Measurements from ENCODE around the gene NIFK. TPM values are rescaled to one million over a fixed set of nuclear protein-coding genes. Genes with fewer than 3 reads are reported as not detected.
"Not testable (repeated sequence)": the region's sequence is repeated elsewhere in the genome, so short reads cannot be mapped to it uniquely, and the experiment has no call there.

The NIFK gene
- total RNA-seq, 4 donors from 2014 or later: 33.1 to 97.6 (median 50.1) TPM

DNA sequence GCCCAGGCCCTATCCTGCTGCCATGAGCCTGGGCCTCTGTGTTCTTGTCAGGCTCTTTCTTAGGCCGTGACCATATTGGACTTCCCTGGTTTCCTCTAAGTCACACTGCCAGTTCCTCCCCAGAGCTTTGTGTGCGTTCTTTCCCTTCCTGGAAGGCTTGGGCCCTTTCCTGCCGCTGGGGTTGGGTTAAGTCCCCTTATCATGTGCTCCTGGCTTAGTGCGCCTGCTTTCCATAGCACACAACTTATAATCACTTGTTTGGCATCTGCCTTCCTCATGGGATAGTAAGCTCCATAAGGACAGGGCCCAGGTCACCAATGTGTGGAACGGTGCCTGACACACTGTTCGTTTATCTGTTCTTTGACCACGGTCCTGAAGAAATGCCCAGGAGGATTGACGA is 31.3 kb downstream of the NIFK start:
- ATAC-seq (ENCODE audit: low FRiP score): no peak
- no peak for TF ChIP-seq CTCF (IDR thresholded peaks at IDR 0.05)
- no peak for DNase-seq (ENCODE audit: low spot score)

DNA sequence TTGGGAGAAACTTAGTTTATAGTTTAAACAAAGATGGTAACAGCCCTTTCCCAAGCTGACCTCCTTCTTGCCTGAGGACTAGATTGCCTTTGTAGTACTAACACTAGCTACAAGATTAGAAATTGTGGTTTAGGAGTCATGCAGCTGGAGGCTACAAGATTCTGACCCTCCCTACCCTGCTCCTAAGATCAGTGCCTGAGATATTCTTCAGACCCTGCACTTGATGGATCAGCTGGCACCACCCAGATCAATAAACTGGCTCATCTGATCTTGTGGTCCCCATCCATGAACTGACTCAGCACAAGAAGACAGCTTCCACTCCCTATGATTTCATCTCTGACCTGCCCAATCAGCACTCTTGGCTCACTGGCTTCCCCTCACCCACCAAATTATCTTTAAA is 34.9 kb downstream of the NIFK start:
- not testable (repeated sequence) for DNase-seq (ENCODE audit: low spot score); ATAC-seq (ENCODE audit: low FRiP score)

- ATAC-seq (ENCODE audit: low FRiP score) (no peak), DNase-seq (ENCODE audit: low spot score) (no peak)
- TF ChIP-seq CTCF (IDR thresholded peaks at IDR 0.05): no peak
These were observed 37.0 kb downstream of the NIFK start for GRCh38 chr2:121699421-121700333.

DNA sequence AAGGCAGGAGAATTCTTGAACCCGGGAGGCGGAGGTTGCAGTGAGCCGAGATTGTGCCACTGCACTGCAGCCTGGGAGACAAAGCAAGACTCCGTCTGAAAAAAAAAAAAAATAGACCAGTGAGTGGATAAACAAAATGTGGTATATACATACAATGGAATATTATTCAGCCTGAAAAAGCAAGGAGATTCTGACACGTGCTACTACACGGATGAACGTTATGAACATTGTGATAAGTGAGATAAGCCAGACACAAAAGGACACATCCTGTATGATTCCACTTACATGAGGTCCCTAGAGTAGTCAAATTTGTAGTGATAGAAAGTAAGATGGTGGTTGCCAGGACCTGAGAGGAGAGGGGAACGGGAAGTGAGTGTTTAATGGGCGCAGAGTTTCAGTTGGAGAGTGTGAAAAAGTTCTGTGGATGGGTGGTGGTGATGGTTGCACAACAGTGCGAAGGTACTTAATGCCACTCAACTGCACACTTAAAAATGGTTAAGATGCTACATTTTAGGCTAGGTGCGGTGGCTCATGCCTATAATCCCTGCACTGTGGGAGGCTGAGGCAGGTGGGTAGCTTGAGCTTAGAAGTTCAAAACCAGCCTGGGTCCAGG is 38.3 kb downstream of the NIFK start:
- no peak for DNase-seq (ENCODE audit: low spot score)
- ATAC-seq (ENCODE audit: low FRiP score): no peak
- no peak for TF ChIP-seq CTCF (IDR thresholded peaks at IDR 0.05)

GRCh38 chr2:121697108-121697631 is 39.5 kb downstream of the NIFK start:
- DNase-seq (ENCODE audit: low spot score) (no peak), ATAC-seq (ENCODE audit: low FRiP score) (no peak)
- no peak for TF ChIP-seq CTCF (IDR thresholded peaks at IDR 0.05)

GRCh38 chr2:121696410-121696930 is 40.2 kb downstream of the NIFK start:
- TF ChIP-seq CTCF (IDR thresholded peaks at IDR 0.05): no peak
- DNase-seq (ENCODE audit: low spot score) (no peak), ATAC-seq (ENCODE audit: low FRiP score) (no peak)

- TF ChIP-seq CTCF (IDR thresholded peaks at IDR 0.05): no peak
- ATAC-seq (ENCODE audit: low FRiP score): no peak
- DNase-seq (ENCODE audit: low spot score): no peak
These were observed 41.6 kb downstream of the NIFK start for GRCh38 chr2:121695171-121695451.

All from omental fat pad (tissue), 4 donors.